Esophagus muscularis mucosa (tissue), 4 donors: ENCODE results near the gene MYL5. TPM values are rescaled to one million over a fixed set of nuclear protein-coding genes. Genes with fewer than 3 reads are reported as not detected.

ENCODE experiments used
- DNase-seq: peaks from one replicate; pipeline ENCODE4 v3.0.0-alpha.2; 2017; ENCODE audit errors: extremely low spot score
- H3K27ac ChIP-seq, 4 donors: fragments of 200-600 bp; sonication (generic); replicated peaks in 1 of 4; 1 replicate in 3 of 4; 2 replicates in 1 of 4; pipeline ENCODE4 v1.5.1; 2016 to 2019; ENCODE audit warnings: mild to moderate bottlenecking in 1 of 4
- H3K27me3 ChIP-seq, 4 donors: fragments of 200-600 bp; sonication (generic); one replicate each; pipeline versions ENCODE4 v1.5.1 to v1.6.0; 2016 to 2019
- H3K36me3 ChIP-seq, 4 donors: fragments of 200-600 bp; sonication (generic); one replicate each; pipeline ENCODE4 v1.5.1; 2016 to 2019
- H3K4me1 ChIP-seq, 4 donors: fragments of 200-600 bp; sonication (generic); one replicate each; pipeline ENCODE4 v1.5.1; 2016 to 2019
- H3K4me3 ChIP-seq, 4 donors: fragments of 200-600 bp; sonication (generic); 1 replicate in 2 of 4; 2 replicates in 2 of 4; pipeline ENCODE4 v1.5.1; 2016 to 2019; ENCODE audit warnings: mild to moderate bottlenecking in 4 of 4, moderate library complexity in 1 of 4
- H3K9me3 ChIP-seq, 4 donors: fragments of 200-600 bp; sonication (generic); 1 replicate in 3 of 4; 2 replicates in 1 of 4; pipeline ENCODE4 v1.5.1; 2016 to 2019
- CTCF ChIP-seq, 3 experiments: fragments of 200-600 bp in 2 of 3; fragments of 450-650 bp in 1 of 3; sonication (generic) in 2 of 3; IDR thresholded peaks; one replicate each; pipeline ENCODE4 v1.5.1; 2017 to 2019; ENCODE audit warnings: antibody characterized with exemption in 3 of 3, mild to moderate bottlenecking in 2 of 3, moderate library complexity in 1 of 3
- EP300 ChIP-seq: sonication (generic); formaldehyde crosslinking; IDR thresholded peaks from one replicate; pipeline ENCODE4 v1.6.1; 2017; ENCODE audit warnings: antibody characterized with exemption
- POLR2A ChIP-seq: fragments of 450-650 bp; IDR thresholded peaks from one replicate; pipeline ENCODE4 v1.6.1; 2017; ENCODE audit warnings: antibody characterized with exemption, moderate library complexity, mild to moderate bottlenecking, low read depth
- POLR2AphosphoS5 ChIP-seq, 2 donors: sonication (generic); formaldehyde crosslinking; IDR thresholded peaks; one replicate each; pipeline ENCODE4 v1.6.1; 2017; ENCODE audit warnings: antibody characterized with exemption in 2 of 2
- WGBS: methylation state at CpG from one replicate; pipeline ENCODE4 v1.1.5; 2018; 5-methylcytosine and 5-hydroxymethylcytosine counted together
- intact Hi-C: fragments of 100-400 bp; cut with DNase I; formaldehyde crosslinking; loops from one replicate; pipeline ENCODE4 v1.15.1; 2023
- total RNA-seq, 4 donors: library from RNA; depleted of rRNA; stranded (reverse); fragments of >200 nt; gene quantifications; one replicate each; pipeline versions ENCODE4 v1.1.0 to v1.2.1, GENCODE V29; 2016

MYL5 gene
- total RNA-seq, 4 donors from 2014 or later: 7.9 to 9.9 (median 9.6) TPM

GRCh38 chr4:648579-649292, 25.6 kb upstream of the MYL5 start:
- no peak for TF ChIP-seq EP300
- TF ChIP-seq CTCF (IDR thresholded peaks at IDR 0.05): no peak
- no peak for TF ChIP-seq POLR2AphosphoS5 (IDR thresholded peaks at IDR 0.05)
- TF ChIP-seq POLR2A: no peak
- H3K27me3 ChIP-seq: peaks cover 0 to 71% (median 9%) of the 10 kb centered on the region in 4 donors
- no peak overlapping the region for H3K27ac ChIP-seq
- no peak for DNase-seq
- 93% methylated on average over 4 of the region's 28 CpGs for WGBS
- no peaks in the 10 kb centered on the region for H3K9me3 ChIP-seq
- intact Hi-C loops: no loop called here
- H3K4me3 ChIP-seq: no peak overlapping the region
- no peaks in the 10 kb centered on the region for H3K36me3 ChIP-seq
- H3K4me1 ChIP-seq: peaks cover 0 to 7% (median 0%) of the 10 kb centered on the region in 4 donors

GRCh38 chr4:649293-649625, 25.1 kb upstream of the MYL5 start:
- no peak overlapping the region for H3K4me3 ChIP-seq
- no peaks in the 10 kb centered on the region for H3K9me3 ChIP-seq
- TF ChIP-seq CTCF (IDR thresholded peaks at IDR 0.05): no peak
- TF ChIP-seq POLR2AphosphoS5 (IDR thresholded peaks at IDR 0.05): no peak
- TF ChIP-seq POLR2A: no peak
- TF ChIP-seq EP300: no peak
- DNase-seq: no peak
- intact Hi-C loops: no loop called here
- H3K27me3 ChIP-seq: peaks cover 0 to 76% (median 9%) of the 10 kb centered on the region in 4 donors
- no peak overlapping the region for H3K27ac ChIP-seq
- H3K4me1 ChIP-seq: peaks cover 0 to 7% (median 0%) of the 10 kb centered on the region in 4 donors
- 80% methylated on average over 2 of the region's 7 CpGs for WGBS
- no peaks in the 10 kb centered on the region for H3K36me3 ChIP-seq

GRCh38 chr4:649751-650310, 24.5 kb upstream of the MYL5 start:
- 77% methylated on average over 5 of the region's 13 CpGs for WGBS
- Histone ChIP-seq H3K36me3 (no peaks in the 10 kb centered on the region), H3K9me3 (no peaks in the 10 kb centered on the region), H3K4me3 (no peak overlapping the region), H3K27ac (no peak overlapping the region), H3K4me1 (peaks cover 0 to 7% (median 0%) of the 10 kb centered on the region in 4 donors), H3K27me3 (peaks cover 0 to 78% (median 9%) of the 10 kb centered on the region in 4 donors)
- TF ChIP-seq POLR2AphosphoS5 (IDR thresholded peaks at IDR 0.05) (no peak), CTCF (IDR thresholded peaks at IDR 0.05) (no peak), EP300 (no peak), POLR2A (no peak)
- no peak for DNase-seq
- intact Hi-C loops: no loop called here

GRCh38 chr4:650461-650860, 23.9 kb upstream of the MYL5 start:
- intact Hi-C loops: no loop called here
- Histone ChIP-seq H3K9me3 (no peaks in the 10 kb centered on the region), H3K27ac (no peak overlapping the region), H3K36me3 (no peaks in the 10 kb centered on the region), H3K4me3 (no peak overlapping the region), H3K27me3 (peaks cover 0 to 84% (median 9%) of the 10 kb centered on the region in 4 donors), H3K4me1 (peaks cover 0 to 7% (median 0%) of the 10 kb centered on the region in 4 donors)
- TF ChIP-seq POLR2A (no peak), CTCF (IDR thresholded peaks at IDR 0.05) (no peak), POLR2AphosphoS5 (IDR thresholded peaks at IDR 0.05) (no peak)
- 65% methylated on average over 17 of the region's 18 CpGs for WGBS
- no peak for DNase-seq
